K562 (cell line): ENCODE results near the gene FOXE1. TPM values are rescaled to one million over a fixed set of nuclear protein-coding genes. Genes with fewer than 3 reads are reported as not detected.

Source experiments
- ELF2 ChIP-seq: fragments of 250-450 bp; sonication (Bioruptor Pico); IDR thresholded peaks from 2 replicates; pipeline ENCODE4 v1.5.0; 2021; ENCODE audit warnings: mild to moderate bottlenecking
- FOXA1 ChIP-seq: fragments of 450-650 bp; IDR thresholded peaks from 2 replicates; pipeline ENCODE4 v1.6.1; 2016; ENCODE audit warnings: mild to moderate bottlenecking, borderline replicate concordance
- ILK ChIP-seq: fragments of 450-650 bp; IDR thresholded peaks from 2 replicates; pipeline ENCODE4 v1.6.1; 2016; ENCODE audit warnings: missing genetic modification characterization, low read depth, mild to moderate bottlenecking, missing compliant biosample characterization, moderate library complexity, borderline replicate concordance
- WHSC1 ChIP-seq: IDR thresholded peaks from one replicate; pipeline ENCODE4 v1.6.1; 2012; ENCODE audit warnings: low read length, control low read depth, inconsistent platforms
- ZNF57 ChIP-seq: fragments of 450-650 bp; formaldehyde crosslinking; IDR thresholded peaks from 2 replicates; pipeline ENCODE4 v1.4.0; 2020; ENCODE audit warnings: mild to moderate bottlenecking, moderate library complexity
- ZNF644 ChIP-seq: fragments of 200-800 bp; sonication (Bioruptor generic); IDR thresholded peaks from 2 replicates; pipeline ENCODE4 v1.6.1; 2016; ENCODE audit warnings: low read depth, missing genetic modification characterization, missing compliant biosample characterization
- polyA plus RNA-seq, 8 experiments: library from polyadenylated mRNA; depleted of rRNA in 4 of 8; stranded (reverse) in 5 of 8; unstranded in 3 of 8; fragments of >200 nt; fragmentation: Nextera tagmentation in 2 of 8; fragmentation: Illumina TruSeq in 1 of 8; extraction: Ambion mirVana in 2 of 8; extraction: Trizol in 1 of 8; gene quantifications; 2 replicates each; pipeline versions ENCODE4 v1.2.1 to v1.2.3, GENCODE V29; 2011 to 2014; ENCODE audit warnings: inconsistent platforms in 1 of 8, missing spikeins in 1 of 8
- total RNA-seq, 7 experiments: library from RNA; depleted of rRNA in 6 of 7; stranded (reverse); fragments of >200 nt in 6 of 7; fragmentation: Illumina TruSeq in 2 of 7; extraction: Trizol in 2 of 7; gene quantifications; 2 replicates each; pipeline versions ENCODE4 v1.2.1 to v1.2.3, GENCODE V29; 2011 to 2021; ENCODE audit warnings: low replicate concordance in 1 of 7
- TF ChIP-seq, protein P1 (sequence below): fragments of 150-350 bp; conservative IDR thresholded peaks from 2 replicates; pipeline ENCODE4 v1.6.1; 2014; ENCODE audit warnings: low read length
- TF ChIP-seq, protein P2 (sequence below), 2 experiments: fragments of 450-650 bp; formaldehyde crosslinking in 1 of 2; IDR thresholded peaks; 2 replicates each; pipeline versions ENCODE4 v1.4.0 to v1.6.1; 2014 to 2020; ENCODE audit warnings: mild to moderate bottlenecking in 2 of 2, borderline replicate concordance in 1 of 2, low read depth in 1 of 2

Gene FOXE1
- total and polyA plus RNA-seq, 9 of the 15 experiments (the other 6 are each of a cell fraction or from before 2014, with no cell fraction given), result not detected

DNA sequence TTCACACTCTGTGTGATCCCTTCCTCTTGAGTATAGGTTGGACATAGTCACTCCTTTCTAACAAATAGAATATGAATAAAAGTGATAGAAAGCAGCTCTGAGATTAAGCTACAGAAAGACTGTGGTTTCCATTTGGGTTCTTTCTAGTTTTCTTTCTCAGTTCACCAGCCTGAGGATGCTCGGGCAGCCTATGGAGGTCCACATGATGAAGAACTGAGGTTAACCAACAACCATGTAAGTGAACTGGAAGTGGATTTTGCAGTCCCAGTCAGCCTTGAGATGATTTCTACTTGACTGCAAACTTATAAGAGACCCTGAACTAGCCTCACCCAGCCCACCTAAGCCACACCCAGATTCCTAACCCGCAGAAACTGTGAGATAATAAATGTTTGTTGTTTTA, 10.1 kb upstream of the FOXE1 start (continued):
- TF ChIP-seq, protein P1, sequence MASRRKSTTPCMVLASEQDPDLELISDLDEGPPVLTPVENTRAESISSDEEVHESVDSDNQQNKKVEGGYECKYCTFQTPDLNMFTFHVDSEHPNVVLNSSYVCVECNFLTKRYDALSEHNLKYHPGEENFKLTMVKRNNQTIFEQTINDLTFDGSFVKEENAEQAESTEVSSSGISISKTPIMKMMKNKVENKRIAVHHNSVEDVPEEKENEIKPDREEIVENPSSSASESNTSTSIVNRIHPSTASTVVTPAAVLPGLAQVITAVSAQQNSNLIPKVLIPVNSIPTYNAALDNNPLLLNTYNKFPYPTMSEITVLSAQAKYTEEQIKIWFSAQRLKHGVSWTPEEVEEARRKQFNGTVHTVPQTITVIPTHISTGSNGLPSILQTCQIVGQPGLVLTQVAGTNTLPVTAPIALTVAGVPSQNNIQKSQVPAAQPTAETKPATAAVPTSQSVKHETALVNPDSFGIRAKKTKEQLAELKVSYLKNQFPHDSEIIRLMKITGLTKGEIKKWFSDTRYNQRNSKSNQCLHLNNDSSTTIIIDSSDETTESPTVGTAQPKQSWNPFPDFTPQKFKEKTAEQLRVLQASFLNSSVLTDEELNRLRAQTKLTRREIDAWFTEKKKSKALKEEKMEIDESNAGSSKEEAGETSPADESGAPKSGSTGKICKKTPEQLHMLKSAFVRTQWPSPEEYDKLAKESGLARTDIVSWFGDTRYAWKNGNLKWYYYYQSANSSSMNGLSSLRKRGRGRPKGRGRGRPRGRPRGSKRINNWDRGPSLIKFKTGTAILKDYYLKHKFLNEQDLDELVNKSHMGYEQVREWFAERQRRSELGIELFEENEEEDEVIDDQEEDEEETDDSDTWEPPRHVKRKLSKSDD, result no peak
- TF ChIP-seq ZNF57 (CRISPR knock-in tag) (no peak), ELF2 (no peak), FOXA1 (no peak), ILK (tag) (no peak), WHSC1 (no peak), ZNF644 (tag) (no peak)
- TF ChIP-seq, protein P2, sequence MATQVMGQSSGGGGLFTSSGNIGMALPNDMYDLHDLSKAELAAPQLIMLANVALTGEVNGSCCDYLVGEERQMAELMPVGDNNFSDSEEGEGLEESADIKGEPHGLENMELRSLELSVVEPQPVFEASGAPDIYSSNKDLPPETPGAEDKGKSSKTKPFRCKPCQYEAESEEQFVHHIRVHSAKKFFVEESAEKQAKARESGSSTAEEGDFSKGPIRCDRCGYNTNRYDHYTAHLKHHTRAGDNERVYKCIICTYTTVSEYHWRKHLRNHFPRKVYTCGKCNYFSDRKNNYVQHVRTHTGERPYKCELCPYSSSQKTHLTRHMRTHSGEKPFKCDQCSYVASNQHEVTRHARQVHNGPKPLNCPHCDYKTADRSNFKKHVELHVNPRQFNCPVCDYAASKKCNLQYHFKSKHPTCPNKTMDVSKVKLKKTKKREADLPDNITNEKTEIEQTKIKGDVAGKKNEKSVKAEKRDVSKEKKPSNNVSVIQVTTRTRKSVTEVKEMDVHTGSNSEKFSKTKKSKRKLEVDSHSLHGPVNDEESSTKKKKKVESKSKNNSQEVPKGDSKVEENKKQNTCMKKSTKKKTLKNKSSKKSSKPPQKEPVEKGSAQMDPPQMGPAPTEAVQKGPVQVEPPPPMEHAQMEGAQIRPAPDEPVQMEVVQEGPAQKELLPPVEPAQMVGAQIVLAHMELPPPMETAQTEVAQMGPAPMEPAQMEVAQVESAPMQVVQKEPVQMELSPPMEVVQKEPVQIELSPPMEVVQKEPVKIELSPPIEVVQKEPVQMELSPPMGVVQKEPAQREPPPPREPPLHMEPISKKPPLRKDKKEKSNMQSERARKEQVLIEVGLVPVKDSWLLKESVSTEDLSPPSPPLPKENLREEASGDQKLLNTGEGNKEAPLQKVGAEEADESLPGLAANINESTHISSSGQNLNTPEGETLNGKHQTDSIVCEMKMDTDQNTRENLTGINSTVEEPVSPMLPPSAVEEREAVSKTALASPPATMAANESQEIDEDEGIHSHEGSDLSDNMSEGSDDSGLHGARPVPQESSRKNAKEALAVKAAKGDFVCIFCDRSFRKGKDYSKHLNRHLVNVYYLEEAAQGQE (IDR thresholded peaks at IDR 0.05; ENCODE audit: borderline replicate concordance), result no peak
- TF ChIP-seq, protein P2 (CRISPR knock-in tag; IDR thresholded peaks at IDR 0.05; ENCODE audit: low read depth), result no peak
